Gastroesophageal sphincter (tissue), 3 donors: ENCODE data around the gene AMHR2.

ENCODE experiments used
- EP300 ChIP-seq: sonication (generic); formaldehyde crosslinking; IDR thresholded peaks from one replicate; pipeline ENCODE4 v1.6.1; 2017; ENCODE audit warnings: antibody characterized with exemption, mild to moderate bottlenecking
- POLR2A ChIP-seq, 2 donors: fragments of 450-650 bp; IDR thresholded peaks; one replicate each; pipeline ENCODE4 v1.6.1; 2017; ENCODE audit warnings: antibody characterized with exemption in 2 of 2, mild to moderate bottlenecking in 2 of 2, moderate library complexity in 1 of 2
- POLR2AphosphoS5 ChIP-seq: sonication (generic); formaldehyde crosslinking; IDR thresholded peaks from one replicate; pipeline ENCODE4 v1.6.1; 2017; ENCODE audit warnings: antibody characterized with exemption
- TF ChIP-seq, protein P1 (sequence below), 4 experiments: fragments of 200-600 bp in 2 of 4; fragments of 450-650 bp in 2 of 4; sonication (generic) in 1 of 4; IDR thresholded peaks; one replicate each; pipeline ENCODE4 v1.5.1; 2017 to 2019; ENCODE audit warnings: antibody characterized with exemption in 4 of 4, mild to moderate bottlenecking in 2 of 4, moderate library complexity in 2 of 4

DNA sequence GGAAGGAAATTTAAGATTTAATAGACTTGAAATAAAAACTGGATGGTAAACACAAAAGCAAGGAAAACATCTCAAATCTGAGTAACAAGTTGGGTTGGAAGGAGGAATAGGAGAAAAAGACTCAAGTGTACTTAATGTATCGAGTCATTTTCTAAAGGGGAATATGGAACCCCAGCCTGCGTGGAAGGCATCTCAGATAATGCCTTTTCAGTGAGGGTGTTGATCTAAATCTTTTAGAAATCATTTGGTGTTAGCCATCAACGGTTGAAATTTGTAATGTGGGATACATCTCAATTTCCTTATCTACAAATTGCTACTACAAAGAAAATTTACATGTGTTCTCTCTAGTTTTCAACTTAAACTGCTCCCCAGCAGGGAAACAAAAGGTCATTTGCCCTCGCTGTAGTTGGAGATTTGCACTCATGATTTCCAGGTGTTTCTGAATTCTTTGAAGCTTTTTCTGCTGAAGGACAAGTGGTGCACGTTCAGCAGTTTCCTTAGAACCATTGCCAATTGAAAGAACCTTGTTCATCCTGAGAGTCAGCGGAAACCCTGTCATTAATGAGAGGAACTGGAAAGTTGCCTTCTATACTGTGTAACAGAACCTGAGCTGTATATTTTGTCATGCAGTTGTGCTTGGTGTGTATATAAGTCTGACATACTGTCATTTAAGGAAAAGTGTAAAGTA, 30.4 kb downstream of the AMHR2 start:
- TF ChIP-seq POLR2AphosphoS5 = no peak
- TF ChIP-seq, protein P1, sequence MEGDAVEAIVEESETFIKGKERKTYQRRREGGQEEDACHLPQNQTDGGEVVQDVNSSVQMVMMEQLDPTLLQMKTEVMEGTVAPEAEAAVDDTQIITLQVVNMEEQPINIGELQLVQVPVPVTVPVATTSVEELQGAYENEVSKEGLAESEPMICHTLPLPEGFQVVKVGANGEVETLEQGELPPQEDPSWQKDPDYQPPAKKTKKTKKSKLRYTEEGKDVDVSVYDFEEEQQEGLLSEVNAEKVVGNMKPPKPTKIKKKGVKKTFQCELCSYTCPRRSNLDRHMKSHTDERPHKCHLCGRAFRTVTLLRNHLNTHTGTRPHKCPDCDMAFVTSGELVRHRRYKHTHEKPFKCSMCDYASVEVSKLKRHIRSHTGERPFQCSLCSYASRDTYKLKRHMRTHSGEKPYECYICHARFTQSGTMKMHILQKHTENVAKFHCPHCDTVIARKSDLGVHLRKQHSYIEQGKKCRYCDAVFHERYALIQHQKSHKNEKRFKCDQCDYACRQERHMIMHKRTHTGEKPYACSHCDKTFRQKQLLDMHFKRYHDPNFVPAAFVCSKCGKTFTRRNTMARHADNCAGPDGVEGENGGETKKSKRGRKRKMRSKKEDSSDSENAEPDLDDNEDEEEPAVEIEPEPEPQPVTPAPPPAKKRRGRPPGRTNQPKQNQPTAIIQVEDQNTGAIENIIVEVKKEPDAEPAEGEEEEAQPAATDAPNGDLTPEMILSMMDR (IDR thresholded peaks at IDR 0.05) = no peak
- TF ChIP-seq POLR2A (IDR thresholded peaks at IDR 0.05) = no peak
- no peak for TF ChIP-seq EP300
